ENCODE results near the gene SPATA2L.
"Not testable (repeated sequence)": the region's sequence is repeated elsewhere in the genome, so short reads cannot be mapped to it uniquely, and the experiment has no call there.

The SPATA2L gene

DNA sequence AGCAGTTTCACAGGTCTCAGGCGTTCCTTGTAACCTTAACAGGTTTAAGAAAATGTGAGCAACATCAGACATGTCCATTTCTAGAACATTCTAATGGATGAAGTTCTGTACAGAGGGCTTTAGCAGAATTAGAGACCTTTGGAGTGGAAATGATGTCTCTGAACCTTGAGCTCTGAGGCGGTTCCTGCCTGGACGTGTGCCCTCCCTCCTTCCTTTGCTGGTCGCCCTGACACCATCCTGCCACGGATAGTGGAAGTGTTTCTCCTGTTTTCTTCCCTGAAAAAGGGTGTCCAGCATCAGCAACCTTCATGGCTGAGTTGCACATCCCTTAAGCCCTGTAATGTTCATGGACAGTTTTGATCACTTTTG, 32.7 kb downstream of the SPATA2L start:
- H3K27me3 ChIP-seq (ENCODE audit: insufficient read depth, poor library complexity, severe bottlenecking), result no peaks in the 10 kb centered on the region
- no peak for DNase-seq (ENCODE audit: low read depth in 1 of 2, low spot score in 1 of 2)
- no peak overlapping the region for H3K27ac ChIP-seq (replicated peaks)
- TF ChIP-seq, protein P1, sequence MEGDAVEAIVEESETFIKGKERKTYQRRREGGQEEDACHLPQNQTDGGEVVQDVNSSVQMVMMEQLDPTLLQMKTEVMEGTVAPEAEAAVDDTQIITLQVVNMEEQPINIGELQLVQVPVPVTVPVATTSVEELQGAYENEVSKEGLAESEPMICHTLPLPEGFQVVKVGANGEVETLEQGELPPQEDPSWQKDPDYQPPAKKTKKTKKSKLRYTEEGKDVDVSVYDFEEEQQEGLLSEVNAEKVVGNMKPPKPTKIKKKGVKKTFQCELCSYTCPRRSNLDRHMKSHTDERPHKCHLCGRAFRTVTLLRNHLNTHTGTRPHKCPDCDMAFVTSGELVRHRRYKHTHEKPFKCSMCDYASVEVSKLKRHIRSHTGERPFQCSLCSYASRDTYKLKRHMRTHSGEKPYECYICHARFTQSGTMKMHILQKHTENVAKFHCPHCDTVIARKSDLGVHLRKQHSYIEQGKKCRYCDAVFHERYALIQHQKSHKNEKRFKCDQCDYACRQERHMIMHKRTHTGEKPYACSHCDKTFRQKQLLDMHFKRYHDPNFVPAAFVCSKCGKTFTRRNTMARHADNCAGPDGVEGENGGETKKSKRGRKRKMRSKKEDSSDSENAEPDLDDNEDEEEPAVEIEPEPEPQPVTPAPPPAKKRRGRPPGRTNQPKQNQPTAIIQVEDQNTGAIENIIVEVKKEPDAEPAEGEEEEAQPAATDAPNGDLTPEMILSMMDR (IDR thresholded peaks at IDR 0.05; ENCODE audit: insufficient read depth, low read length), result no peak
- TF ChIP-seq POLR2AphosphoS5 (IDR thresholded peaks at IDR 0.05; ENCODE audit: low read depth), result no peak
- H3K4me3 ChIP-seq (replicated peaks; ENCODE audit: insufficient read depth, low read length), result no peak overlapping the region

DNA sequence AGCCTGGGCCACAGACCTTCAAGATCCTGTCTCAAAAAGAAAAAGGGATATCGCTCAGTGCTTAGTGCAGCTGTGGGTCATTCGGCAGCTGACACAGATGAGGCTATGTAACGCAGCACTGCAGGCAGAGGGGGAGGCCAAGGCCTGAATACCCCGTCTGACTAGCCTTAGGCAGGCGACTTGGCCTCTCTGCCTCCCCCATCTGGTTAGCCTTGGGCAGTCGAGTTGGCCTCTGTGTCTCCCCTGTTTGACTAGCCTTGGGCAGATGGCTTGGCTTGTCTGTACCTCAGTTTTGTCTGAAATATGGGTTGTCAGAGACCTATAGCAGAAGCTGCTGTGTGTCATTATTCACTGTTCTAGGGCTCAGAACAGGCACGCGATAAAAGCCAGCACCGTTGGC, 33.9 kb downstream of the SPATA2L start:
- Histone ChIP-seq H3K27me3 (ENCODE audit: insufficient read depth, poor library complexity, severe bottlenecking) (no peaks in the 10 kb centered on the region), H3K27ac (replicated peaks) (no peak overlapping the region), H3K4me3 (replicated peaks; ENCODE audit: insufficient read depth, low read length) (no peak overlapping the region)
- TF ChIP-seq, protein P2, sequence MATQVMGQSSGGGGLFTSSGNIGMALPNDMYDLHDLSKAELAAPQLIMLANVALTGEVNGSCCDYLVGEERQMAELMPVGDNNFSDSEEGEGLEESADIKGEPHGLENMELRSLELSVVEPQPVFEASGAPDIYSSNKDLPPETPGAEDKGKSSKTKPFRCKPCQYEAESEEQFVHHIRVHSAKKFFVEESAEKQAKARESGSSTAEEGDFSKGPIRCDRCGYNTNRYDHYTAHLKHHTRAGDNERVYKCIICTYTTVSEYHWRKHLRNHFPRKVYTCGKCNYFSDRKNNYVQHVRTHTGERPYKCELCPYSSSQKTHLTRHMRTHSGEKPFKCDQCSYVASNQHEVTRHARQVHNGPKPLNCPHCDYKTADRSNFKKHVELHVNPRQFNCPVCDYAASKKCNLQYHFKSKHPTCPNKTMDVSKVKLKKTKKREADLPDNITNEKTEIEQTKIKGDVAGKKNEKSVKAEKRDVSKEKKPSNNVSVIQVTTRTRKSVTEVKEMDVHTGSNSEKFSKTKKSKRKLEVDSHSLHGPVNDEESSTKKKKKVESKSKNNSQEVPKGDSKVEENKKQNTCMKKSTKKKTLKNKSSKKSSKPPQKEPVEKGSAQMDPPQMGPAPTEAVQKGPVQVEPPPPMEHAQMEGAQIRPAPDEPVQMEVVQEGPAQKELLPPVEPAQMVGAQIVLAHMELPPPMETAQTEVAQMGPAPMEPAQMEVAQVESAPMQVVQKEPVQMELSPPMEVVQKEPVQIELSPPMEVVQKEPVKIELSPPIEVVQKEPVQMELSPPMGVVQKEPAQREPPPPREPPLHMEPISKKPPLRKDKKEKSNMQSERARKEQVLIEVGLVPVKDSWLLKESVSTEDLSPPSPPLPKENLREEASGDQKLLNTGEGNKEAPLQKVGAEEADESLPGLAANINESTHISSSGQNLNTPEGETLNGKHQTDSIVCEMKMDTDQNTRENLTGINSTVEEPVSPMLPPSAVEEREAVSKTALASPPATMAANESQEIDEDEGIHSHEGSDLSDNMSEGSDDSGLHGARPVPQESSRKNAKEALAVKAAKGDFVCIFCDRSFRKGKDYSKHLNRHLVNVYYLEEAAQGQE (IDR thresholded peaks at IDR 0.05; ENCODE audit: insufficient replicate concordance, low read depth), result no peak
- no peak for TF ChIP-seq SPI1 (IDR thresholded peaks at IDR 0.05; ENCODE audit: borderline replicate concordance, low read depth)
- TF ChIP-seq, protein P1 (IDR thresholded peaks at IDR 0.05; ENCODE audit: insufficient read depth, low read length), result no peak
- no peak for TF ChIP-seq GABPA (IDR thresholded peaks at IDR 0.05; ENCODE audit: low read depth)
- no peak for TF ChIP-seq POLR2AphosphoS5 (IDR thresholded peaks at IDR 0.05; ENCODE audit: low read depth)
- no peak for DNase-seq (ENCODE audit: low read depth in 1 of 2, low spot score in 1 of 2)

DNA sequence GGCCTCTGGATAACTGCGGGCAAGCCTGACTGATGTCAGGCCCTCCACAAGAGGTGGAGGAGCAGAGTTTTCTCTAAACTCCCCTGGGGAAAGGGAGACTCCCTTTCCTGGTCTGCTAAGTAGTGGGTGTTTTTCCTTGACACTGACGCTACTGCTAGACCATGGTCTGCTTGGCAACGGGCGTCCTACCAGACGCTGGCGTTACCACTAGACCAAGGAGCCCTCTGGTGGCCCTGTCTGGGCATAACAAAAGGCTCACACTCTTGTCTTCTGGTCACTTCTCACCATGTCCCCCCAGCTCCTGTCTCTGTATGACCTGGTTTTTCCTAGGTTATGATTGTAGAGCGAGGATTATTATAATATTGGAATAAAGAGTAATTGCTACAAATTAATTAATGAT, 34.5 kb downstream of the SPATA2L start:
- H3K4me3 ChIP-seq (replicated peaks; ENCODE audit: insufficient read depth, low read length); H3K27me3 ChIP-seq (ENCODE audit: insufficient read depth, poor library complexity, severe bottlenecking); H3K27ac ChIP-seq (replicated peaks): not testable (repeated sequence)
- DNase-seq (ENCODE audit: low read depth in 1 of 2, low spot score in 1 of 2), result peak; percentile 7 to 54
- TF ChIP-seq, protein P1 (IDR thresholded peaks at IDR 0.05; ENCODE audit: insufficient read depth, low read length), result peak; percentile 9

DNA sequence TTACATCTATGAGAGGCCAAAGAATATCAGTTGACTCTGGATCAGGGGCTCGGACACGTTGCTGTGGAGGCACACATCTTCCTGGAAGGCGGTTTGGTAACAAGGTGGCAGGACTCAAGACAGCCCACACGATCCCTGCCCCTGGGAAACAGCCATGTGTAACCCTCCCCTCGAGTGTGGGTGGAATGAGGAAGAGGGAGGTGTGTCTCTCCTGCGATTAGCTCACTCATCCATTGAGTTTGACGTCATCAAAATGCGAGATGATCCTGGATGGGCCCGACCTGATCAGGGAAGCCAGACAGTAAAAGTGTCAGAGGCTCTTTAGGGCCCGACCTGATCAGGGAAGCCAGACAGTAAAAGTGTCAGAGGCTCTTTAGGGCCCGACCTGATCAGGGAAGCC, 37.3 kb downstream of the SPATA2L start:
- not testable (repeated sequence) for DNase-seq (ENCODE audit: low read depth in 1 of 2, low spot score in 1 of 2); H3K27me3 ChIP-seq (ENCODE audit: insufficient read depth, poor library complexity, severe bottlenecking); H3K27ac ChIP-seq (replicated peaks); H3K4me3 ChIP-seq (replicated peaks; ENCODE audit: insufficient read depth, low read length)

DNA sequence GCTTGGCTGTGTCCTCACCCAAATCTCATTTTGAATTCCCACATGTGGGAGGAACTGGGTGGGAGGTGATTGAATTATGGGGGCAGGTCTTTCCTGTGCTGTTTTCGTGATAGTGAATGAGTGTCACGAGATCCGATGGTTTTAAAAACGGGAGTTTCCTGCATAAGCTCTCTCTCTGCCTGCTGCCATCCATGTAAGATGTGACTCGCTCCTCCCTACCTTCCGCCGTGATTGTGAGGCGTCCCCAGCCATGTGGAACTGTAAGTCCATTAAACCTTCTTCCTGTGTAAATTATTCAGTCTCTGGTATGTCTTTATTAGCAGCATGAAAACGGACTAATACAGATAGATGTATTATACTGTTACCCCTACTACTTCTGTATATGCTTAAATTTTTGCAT, 40.3 kb downstream of the SPATA2L start:
- Histone ChIP-seq H3K4me3 (replicated peaks; ENCODE audit: insufficient read depth, low read length) (no peak overlapping the region), H3K27ac (replicated peaks) (no peak overlapping the region), H3K27me3 (ENCODE audit: insufficient read depth, poor library complexity, severe bottlenecking) (no peaks in the 10 kb centered on the region)
- DNase-seq (ENCODE audit: low read depth in 1 of 2, low spot score in 1 of 2), result no peak
- TF ChIP-seq SPI1 (IDR thresholded peaks at IDR 0.05; ENCODE audit: borderline replicate concordance, low read depth) (no peak), GABPA (IDR thresholded peaks at IDR 0.05; ENCODE audit: low read depth) (no peak), POLR2AphosphoS5 (IDR thresholded peaks at IDR 0.05; ENCODE audit: low read depth) (no peak)
- TF ChIP-seq, protein P1 (IDR thresholded peaks at IDR 0.05; ENCODE audit: insufficient read depth, low read length), result no peak
- TF ChIP-seq, protein P2 (IDR thresholded peaks at IDR 0.05; ENCODE audit: insufficient replicate concordance, low read depth), result no peak

All from HL-60 (cell line).